HG03469 (cell line): Measurements from ENCODE around the gene LGALS9B.
"Not testable (repeated sequence)": the region's sequence is repeated elsewhere in the genome, so short reads cannot be mapped to it uniquely, and the experiment has no call there.

ENCODE experiments used
- ATAC-seq: cut with Tn5 transposase; IDR thresholded peaks from one replicate; pipeline ENCODE4 v1.9.1; 2021; ENCODE audit warnings: mild to moderate bottlenecking, moderate library complexity, moderate number of reproducible peaks; ENCODE audit not compliant: unreplicated experiment

LGALS9B gene

DNA sequence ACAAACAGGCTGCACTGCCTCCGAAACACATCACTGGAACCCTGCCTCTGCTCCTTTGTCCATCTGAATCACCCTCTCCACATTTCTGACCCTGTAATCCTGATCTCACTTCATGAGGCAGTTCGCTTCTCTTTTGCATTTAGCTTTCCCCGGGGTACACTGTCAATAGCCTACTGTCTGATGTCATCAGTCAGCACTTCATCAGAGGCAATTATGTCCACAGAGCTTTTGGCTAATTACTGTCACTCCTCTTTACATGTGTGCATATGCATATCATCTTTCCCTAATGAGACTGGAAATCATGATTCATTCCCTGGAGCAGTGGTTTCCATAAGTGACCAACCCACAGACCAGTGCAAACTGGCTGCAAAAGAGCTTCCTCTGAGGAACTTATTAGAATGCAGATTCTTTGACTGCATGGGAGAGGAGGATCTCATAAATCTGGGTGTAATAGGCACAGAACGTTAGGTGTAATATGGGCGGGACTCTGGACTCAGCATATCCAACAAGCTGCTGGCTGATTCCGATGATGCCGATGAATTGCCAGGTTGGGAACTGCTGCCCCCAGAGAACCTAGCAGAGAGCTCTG is 49.8 kb downstream of the LGALS9B start:
- ATAC-seq: not testable (repeated sequence)

DNA sequence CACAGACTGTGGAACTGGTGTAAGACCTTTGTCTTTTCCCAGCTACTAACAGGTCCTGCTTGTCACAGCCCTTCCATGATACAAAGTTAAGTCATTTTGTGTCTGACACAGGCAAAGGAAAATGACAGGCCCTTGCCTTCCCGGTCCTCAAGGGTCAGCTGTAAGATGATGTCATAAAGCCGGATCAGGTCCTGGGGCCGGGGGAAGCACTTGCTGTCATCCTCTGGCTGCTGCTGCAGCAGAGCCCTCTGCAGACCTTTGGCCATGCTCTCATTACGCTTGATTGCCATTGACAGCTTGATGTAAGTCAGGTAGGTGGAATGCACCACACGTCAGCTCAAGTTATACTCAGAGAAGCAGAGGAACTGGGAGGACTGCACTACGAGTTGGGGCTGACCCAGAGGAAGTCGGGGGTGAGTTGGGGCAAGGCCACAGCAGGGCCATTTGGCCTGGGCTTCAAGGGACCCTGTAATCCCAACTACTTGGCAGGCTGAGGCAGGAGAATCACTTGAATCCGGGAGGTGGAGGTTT is 50.9 kb downstream of the LGALS9B start:
- ATAC-seq: not testable (repeated sequence)

GRCh38 chr17:20415479-20415878 is 51.9 kb downstream of the LGALS9B start:
- not testable (repeated sequence) for ATAC-seq

DNA sequence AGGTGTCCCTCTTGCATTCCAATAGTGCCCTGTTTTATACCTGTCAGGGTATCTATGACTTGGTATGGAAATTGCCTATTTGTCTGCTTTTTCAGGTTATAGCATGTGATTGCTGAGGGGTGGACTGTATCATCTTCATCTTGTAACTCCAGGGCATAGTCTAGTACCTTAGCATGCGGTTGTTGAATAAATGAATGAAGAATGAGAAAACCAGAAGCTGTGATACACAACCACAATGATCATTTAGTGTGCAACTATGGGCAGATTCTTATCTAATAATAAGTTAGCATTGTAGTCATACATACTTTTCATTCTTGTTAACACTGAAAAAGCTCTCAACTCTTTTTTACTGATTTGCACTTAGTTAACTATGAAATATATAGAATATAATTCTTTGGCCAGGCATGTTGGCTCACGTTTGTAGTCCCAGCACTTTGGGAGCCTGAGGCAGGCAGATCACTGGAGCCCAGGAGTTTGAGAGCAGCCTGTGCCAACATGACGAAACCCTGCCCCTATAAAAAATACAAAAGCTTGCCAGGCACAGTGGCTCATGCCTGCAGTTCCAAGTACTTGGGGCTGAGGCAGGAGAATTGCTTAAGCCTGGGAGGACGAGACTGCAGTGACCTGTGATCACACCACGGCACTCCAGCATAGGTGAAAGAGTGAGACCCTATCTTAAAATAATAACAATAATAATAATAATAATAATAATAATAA is 65.9 kb downstream of the LGALS9B start:
- not testable (repeated sequence) for ATAC-seq

DNA sequence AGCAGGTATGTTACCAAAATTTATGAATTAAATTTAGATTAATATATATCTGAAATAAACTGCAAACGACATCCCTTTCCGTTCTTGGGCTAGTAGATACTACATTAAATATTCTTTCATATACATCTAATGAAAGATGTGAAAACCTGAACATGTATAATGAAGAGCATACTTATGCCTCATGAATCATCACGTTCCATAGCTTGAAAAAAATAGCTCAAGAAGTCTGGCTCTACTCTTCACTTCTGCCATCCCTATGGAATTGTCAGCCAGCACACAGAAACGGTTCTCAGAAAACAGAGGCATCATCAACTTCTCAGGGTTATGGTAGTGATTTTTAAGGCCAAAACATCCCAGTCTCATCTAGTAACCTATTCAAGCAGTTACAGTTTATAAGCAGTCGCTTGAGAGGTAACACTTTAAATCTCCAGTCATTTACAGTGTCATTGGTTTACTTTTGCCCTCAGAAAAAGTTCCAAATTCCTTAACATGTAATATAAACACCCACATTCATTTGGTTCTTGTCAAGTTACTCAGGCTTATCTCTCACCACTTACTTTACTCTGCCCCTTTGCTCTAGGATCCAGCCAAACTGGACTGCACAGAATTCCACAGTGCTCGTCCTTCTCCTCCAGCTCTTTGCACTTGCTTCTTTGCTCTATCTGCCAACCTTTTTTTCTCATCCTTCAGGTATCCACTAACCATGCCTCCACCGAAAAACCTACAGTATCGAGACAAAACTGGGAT is 66.6 kb downstream of the LGALS9B start:
- ATAC-seq: not testable (repeated sequence)
